OCI-LY3 (cell line): ENCODE data around the gene PCYT2.

Source experiments
- H2AFZ ChIP-seq: fragments of 200-600, 300-600 bp; shearing (Covaris generic); 2 replicates; pipeline ENCODE4 v1.6.0; 2014; ENCODE audit warnings: antibody characterized with exemption, low read depth, low read length
- H3K27ac ChIP-seq: fragments of 200-600, 300-600 bp; sonication (generic); 2 replicates; pipeline ENCODE4 v1.5.1; 2014; ENCODE audit warnings: mild to moderate bottlenecking, low read length, moderate library complexity, mixed read lengths
- H3K27me3 ChIP-seq: fragments of 200-600, 300-600 bp; sonication (generic); 2 replicates; pipeline ENCODE4 v1.6.1; 2014; ENCODE audit warnings: low read depth, low read length, mixed read lengths
- H3K36me3 ChIP-seq: fragments of 200-600, 300-600 bp; sonication (generic); replicated peaks from 2 replicates; pipeline ENCODE3; 2014; ENCODE audit warnings: low read depth, low read length, mixed read lengths
- H3K4me1 ChIP-seq: fragments of 300-600, 200-600 bp; sonication (generic); 2 replicates; pipeline ENCODE4 v1.6.1; 2014; ENCODE audit warnings: low read length, mixed read lengths
- H3K4me2 ChIP-seq: fragments of 200-600, 300-600 bp; sonication (generic); 2 replicates; pipeline ENCODE4 v1.6.1; 2014; ENCODE audit warnings: low read length, mixed read lengths
- H3K4me3 ChIP-seq: fragments of 300-600, 200-600 bp; sonication (generic); 2 replicates; pipeline ENCODE4 v1.5.1; 2014; ENCODE audit warnings: antibody characterized with exemption, mild to moderate bottlenecking, low read length, moderate library complexity
- H3K79me2 ChIP-seq: fragments of 300-600, 200-600 bp; shearing (Covaris generic); 2 replicates; pipeline ENCODE4 v1.6.1; 2014; ENCODE audit warnings: mild to moderate bottlenecking, low read length, mixed read lengths
- H3K9ac ChIP-seq: fragments of 300-600, 200-600 bp; shearing (Covaris generic); 2 replicates; pipeline ENCODE4 v1.6.0; 2014; ENCODE audit warnings: mild to moderate bottlenecking, low read length, moderate library complexity
- H3K9me3 ChIP-seq: fragments of 200-600, 300-600 bp; shearing (Covaris generic); 2 replicates; pipeline ENCODE4 v1.6.1; 2014; ENCODE audit warnings: low read length, mixed read lengths; ENCODE audit not compliant: insufficient read depth
- H4K20me1 ChIP-seq: fragments of 200-600, 300-600 bp; sonication (generic); 2 replicates; pipeline ENCODE4 v1.6.1; 2016; ENCODE audit warnings: low read length, mixed read lengths; ENCODE audit not compliant: insufficient read depth
- EZH2phosphoT487 ChIP-seq: fragments of 200-600 bp; shearing (Covaris generic); IDR thresholded peaks from 2 replicates; pipeline ENCODE4 v1.6.1; 2018; ENCODE audit warnings: antibody characterized with exemption, mixed run types, low read depth
- TF ChIP-seq, protein P1 (sequence below): fragments of 200-600, 300-600 bp; sonication (generic); IDR thresholded peaks from 2 replicates; pipeline ENCODE4 v1.5.1; 2014; ENCODE audit warnings: antibody characterized with exemption, low read length, low read depth

PCYT2 gene

DNA sequence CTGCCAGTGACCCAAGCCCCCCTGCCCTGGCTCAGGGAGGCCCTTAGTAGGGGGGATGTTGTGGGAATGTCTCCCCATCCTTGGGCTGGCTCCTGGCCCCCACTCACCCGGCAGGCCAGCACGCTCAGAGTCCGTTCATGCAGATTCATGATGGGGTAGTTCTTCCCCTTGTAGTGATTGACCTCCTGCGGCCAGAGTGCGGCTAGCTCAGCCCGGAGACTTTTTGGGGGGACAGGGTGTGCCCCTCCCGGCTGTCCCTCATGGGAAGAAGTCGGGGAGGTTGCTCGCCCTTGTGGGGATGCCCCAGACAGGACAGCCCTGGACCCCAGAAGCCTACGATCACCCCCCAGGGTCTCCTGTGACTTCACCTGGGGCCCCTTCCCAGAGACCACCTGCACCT lies 5.2 kb downstream of the PCYT2 start:
- peaks cover 15% of the 10 kb centered on the region for H3K36me3 ChIP-seq
- H3K4me2 ChIP-seq: no peak overlapping the region
- no peak overlapping the region for H3K4me3 ChIP-seq
- no peak overlapping the region for H3K27ac ChIP-seq
- H3K9ac ChIP-seq: no peak overlapping the region
- TF ChIP-seq, protein P1, sequence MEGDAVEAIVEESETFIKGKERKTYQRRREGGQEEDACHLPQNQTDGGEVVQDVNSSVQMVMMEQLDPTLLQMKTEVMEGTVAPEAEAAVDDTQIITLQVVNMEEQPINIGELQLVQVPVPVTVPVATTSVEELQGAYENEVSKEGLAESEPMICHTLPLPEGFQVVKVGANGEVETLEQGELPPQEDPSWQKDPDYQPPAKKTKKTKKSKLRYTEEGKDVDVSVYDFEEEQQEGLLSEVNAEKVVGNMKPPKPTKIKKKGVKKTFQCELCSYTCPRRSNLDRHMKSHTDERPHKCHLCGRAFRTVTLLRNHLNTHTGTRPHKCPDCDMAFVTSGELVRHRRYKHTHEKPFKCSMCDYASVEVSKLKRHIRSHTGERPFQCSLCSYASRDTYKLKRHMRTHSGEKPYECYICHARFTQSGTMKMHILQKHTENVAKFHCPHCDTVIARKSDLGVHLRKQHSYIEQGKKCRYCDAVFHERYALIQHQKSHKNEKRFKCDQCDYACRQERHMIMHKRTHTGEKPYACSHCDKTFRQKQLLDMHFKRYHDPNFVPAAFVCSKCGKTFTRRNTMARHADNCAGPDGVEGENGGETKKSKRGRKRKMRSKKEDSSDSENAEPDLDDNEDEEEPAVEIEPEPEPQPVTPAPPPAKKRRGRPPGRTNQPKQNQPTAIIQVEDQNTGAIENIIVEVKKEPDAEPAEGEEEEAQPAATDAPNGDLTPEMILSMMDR: no peak
- TF ChIP-seq EZH2phosphoT487: no peak
- no peaks in the 10 kb centered on the region for H4K20me1 ChIP-seq
- H3K27me3 ChIP-seq: no peaks in the 10 kb centered on the region
- H3K79me2 ChIP-seq: 0 out of 2 replicates have a peak, but pooled peaks cover 9% of the 10 kb centered on the region
- no peak overlapping the region for H2AFZ ChIP-seq
- H3K4me1 ChIP-seq: peaks cover 7% of the 10 kb centered on the region
- H3K9me3 ChIP-seq: no peaks in the 10 kb centered on the region

DNA sequence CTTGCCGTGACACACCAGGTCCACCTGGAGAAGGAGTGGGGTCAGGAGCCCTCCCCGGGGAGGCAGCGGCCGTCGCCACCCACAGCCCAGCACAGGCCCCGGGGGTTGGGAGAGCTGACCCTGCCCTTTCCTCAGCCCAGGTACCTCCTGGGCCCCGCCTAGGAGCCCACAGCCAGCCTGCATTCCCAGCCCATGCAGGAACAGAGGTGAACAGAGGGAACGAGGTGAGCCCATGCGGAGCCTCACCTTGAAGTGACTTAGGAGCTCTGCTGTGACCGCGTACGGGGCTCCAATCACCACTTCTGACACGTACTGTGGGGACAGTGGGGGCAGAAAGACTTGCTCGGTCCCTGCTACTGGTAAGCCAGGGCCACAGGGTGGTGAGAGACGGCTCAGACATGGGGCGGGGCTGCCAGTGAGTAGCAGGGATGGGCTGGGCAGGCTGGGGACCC lies 5.7 kb downstream of the PCYT2 start:
- H3K36me3 ChIP-seq: peaks cover 15% of the 10 kb centered on the region
- H3K79me2 ChIP-seq: 0 out of 2 replicates have a peak, but pooled peaks cover 9% of the 10 kb centered on the region
- no peaks in the 10 kb centered on the region for H4K20me1 ChIP-seq
- H3K27me3 ChIP-seq: no peaks in the 10 kb centered on the region
- H3K27ac ChIP-seq: no peak overlapping the region
- H3K4me1 ChIP-seq: peaks cover 7% of the 10 kb centered on the region
- H3K9ac ChIP-seq: no peak overlapping the region
- no peak overlapping the region for H3K4me3 ChIP-seq
- no peak for TF ChIP-seq EZH2phosphoT487
- TF ChIP-seq, protein P1: no peak
- no peak overlapping the region for H3K4me2 ChIP-seq
- no peaks in the 10 kb centered on the region for H3K9me3 ChIP-seq
- H2AFZ ChIP-seq: no peak overlapping the region

DNA sequence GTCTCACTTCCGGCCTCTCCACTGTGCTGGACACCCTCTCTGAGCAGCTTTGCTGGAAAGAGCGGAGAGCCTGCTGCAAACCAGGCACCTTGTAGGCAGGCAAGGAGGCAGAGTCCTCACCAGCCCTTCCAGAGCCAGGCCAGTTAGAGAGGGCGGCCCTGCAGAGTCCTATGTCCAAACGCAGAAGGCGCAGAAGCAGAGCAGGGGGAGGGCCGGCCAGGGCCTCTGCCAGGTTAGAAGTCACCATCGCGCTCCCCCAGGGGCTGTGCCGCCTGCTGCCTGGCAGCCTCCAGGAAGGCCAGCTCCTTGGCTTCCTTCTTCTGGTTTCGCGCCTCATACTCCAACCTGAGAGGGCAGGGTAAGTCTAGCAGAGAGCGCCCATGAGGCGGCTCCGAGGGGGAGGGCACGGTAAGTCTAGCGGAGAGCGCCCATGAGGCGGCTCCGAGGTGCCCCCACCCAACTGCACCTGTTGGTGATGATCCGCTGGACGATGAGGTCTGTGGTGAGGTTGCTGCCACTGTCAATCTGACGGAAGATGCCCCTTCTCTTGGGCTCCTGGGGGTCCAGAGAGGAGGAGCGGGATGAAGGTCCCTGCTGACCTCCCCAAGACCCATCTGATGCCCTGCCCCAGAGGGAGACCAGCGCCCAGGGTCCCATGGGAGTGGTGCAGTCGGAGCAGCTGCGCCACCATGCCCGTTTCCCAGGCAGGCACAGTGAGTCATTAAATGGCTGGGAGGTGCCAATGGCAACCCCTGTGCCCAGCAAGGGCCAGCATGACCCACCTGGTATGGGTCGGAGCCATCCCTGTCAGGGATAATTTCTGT lies 6.4 kb downstream of the PCYT2 start:
- Histone ChIP-seq H2AFZ (no peak overlapping the region), H3K79me2 (0 out of 2 replicates have a peak, but pooled peaks cover 4% of the 10 kb centered on the region), H3K9ac (no peak overlapping the region), H3K27ac (no peak overlapping the region), H3K27me3 (no peaks in the 10 kb centered on the region), H4K20me1 (no peaks in the 10 kb centered on the region), H3K36me3 (peaks cover 19% of the 10 kb centered on the region), H3K9me3 (no peaks in the 10 kb centered on the region), H3K4me1 (0 out of 2 replicates have a peak, but pooled peaks cover under 1% of the 10 kb centered on the region), H3K4me2 (no peak overlapping the region), H3K4me3 (no peak overlapping the region)
- no peak for TF ChIP-seq EZH2phosphoT487
- TF ChIP-seq, protein P1: no peak

DNA sequence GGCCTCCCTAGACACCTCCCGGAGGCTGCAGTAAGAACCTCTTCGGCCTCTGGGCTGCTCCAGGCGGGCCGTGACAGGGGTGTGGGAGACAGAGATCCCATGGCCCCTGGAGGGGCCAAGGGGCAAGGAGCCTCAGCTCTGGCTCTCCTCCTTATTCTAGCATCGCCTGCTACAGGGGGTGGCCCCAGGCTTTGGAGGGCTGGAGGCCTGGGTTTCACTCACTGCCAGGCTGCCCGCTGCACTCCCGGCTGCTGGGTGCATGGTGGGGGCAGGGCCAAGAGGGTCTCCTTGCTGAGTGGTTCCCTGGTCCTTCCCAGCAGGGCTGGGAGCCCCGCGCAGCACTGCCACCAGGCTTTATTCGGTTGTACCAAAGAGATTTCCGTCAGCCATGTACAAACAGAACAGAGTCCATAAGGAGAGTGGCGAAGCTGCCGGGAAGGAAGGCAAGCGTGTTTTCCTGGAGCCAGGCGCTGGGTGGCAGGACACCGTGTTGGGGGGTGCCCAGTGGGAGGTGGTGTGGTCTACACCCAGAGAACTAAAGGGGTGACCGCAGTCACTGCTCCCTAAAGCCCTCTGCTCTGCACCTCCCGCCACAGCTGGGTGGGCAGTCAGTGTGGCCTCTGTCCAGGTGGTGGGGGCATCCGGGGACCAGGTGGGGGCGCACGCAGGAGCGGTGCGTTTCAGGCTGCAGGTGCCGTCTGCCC lies 7.2 kb downstream of the PCYT2 start:
- Histone ChIP-seq H3K79me2 (no peaks in the 10 kb centered on the region), H3K4me2 (no peak overlapping the region), H3K9ac (no peak overlapping the region), H3K4me3 (no peak overlapping the region), H3K4me1 (no peaks in the 10 kb centered on the region), H3K27ac (no peak overlapping the region), H4K20me1 (no peaks in the 10 kb centered on the region), H3K36me3 (peaks cover 20% of the 10 kb centered on the region), H2AFZ (no peak overlapping the region), H3K9me3 (no peaks in the 10 kb centered on the region), H3K27me3 (no peaks in the 10 kb centered on the region)
- TF ChIP-seq EZH2phosphoT487: no peak
- TF ChIP-seq, protein P1: no peak
